ENCODE results near the gene KIF27.
"Not testable (repeated sequence)": the region's sequence is repeated elsewhere in the genome, so short reads cannot be mapped to it uniquely, and the experiment has no call there.

KIF27 gene

GRCh38 chr9:83804454-83804853 is 116.8 kb downstream of the KIF27 start:
- not testable (repeated sequence) for DNase-seq

GRCh38 chr9:83803941-83804340 is 117.3 kb downstream of the KIF27 start:
- not testable (repeated sequence) for DNase-seq

GRCh38 chr9:83800236-83801033 is 120.8 kb downstream of the KIF27 start:
- DNase-seq = no peak

GRCh38 chr9:83794051-83794450 is 127.2 kb downstream of the KIF27 start:
- no peak for DNase-seq

- DNase-seq = no peak
These were observed 128.5 kb downstream of the KIF27 start for GRCh38 chr9:83792746-83793145.

Data from activated gamma-delta T cell treated with Interleukin-2 at 50 U/mL for 16 hours (primary cell).